ENCODE results near the gene TMEM178A.

The TMEM178A gene

GRCh38 chr2:39696838-39697237, 31.1 kb downstream of the TMEM178A start:
- no peak for TF ChIP-seq CTCF (IDR thresholded peaks at IDR 0.05; ENCODE audit: low read depth, low read length, missing control alignments)
- DNase-seq (ENCODE audit: low read depth), result no peak
- no peak overlapping the region for H3K4me3 ChIP-seq (ENCODE audit: low read depth, low read length)

- no peak overlapping the region for H3K4me3 ChIP-seq (ENCODE audit: low read depth, low read length)
- DNase-seq (ENCODE audit: low read depth), result no peak
- no peak for TF ChIP-seq CTCF (IDR thresholded peaks at IDR 0.05; ENCODE audit: low read depth, low read length, missing control alignments)
Observed at GRCh38 chr2:39697454-39697853, 31.7 kb downstream of the TMEM178A start.

GRCh38 chr2:39701137-39701536, 35.4 kb downstream of the TMEM178A start:
- H3K4me3 ChIP-seq (ENCODE audit: low read depth, low read length), result no peak overlapping the region
- TF ChIP-seq CTCF (IDR thresholded peaks at IDR 0.05; ENCODE audit: low read depth, low read length, missing control alignments), result no peak
- DNase-seq (ENCODE audit: low read depth), result no peak

- H3K4me3 ChIP-seq (ENCODE audit: low read depth, low read length), result no peak overlapping the region
- no peak for TF ChIP-seq CTCF (IDR thresholded peaks at IDR 0.05; ENCODE audit: low read depth, low read length, missing control alignments)
- DNase-seq (ENCODE audit: low read depth), result no peak
Observed at GRCh38 chr2:39703181-39703872, 37.6 kb downstream of the TMEM178A start.

GRCh38 chr2:39704540-39704939, 38.8 kb downstream of the TMEM178A start:
- DNase-seq (ENCODE audit: low read depth), result no peak
- H3K4me3 ChIP-seq (ENCODE audit: low read depth, low read length), result no peak overlapping the region

GRCh38 chr2:39705638-39706037, 39.9 kb downstream of the TMEM178A start:
- no peak for DNase-seq (ENCODE audit: low read depth)
- H3K4me3 ChIP-seq (ENCODE audit: low read depth, low read length), result no peak overlapping the region
- TF ChIP-seq CTCF (IDR thresholded peaks at IDR 0.05; ENCODE audit: low read depth, low read length, missing control alignments), result no peak

More at GRCh38 chr2:39704540-39704939, 38.8 kb downstream of the TMEM178A start:
- no peak for TF ChIP-seq CTCF (IDR thresholded peaks at IDR 0.05; ENCODE audit: low read depth, low read length, missing control alignments)

GRCh38 chr2:39706312-39706711, 40.6 kb downstream of the TMEM178A start:
- no peak overlapping the region for H3K4me3 ChIP-seq (ENCODE audit: low read depth, low read length)
- TF ChIP-seq CTCF (IDR thresholded peaks at IDR 0.05; ENCODE audit: low read depth, low read length, missing control alignments), result no peak
- DNase-seq (ENCODE audit: low read depth), result no peak

Measured in GM12864 (cell line).